ENCODE data around the gene ZNF414.

- TF ChIP-seq POLR2AphosphoS5 (IDR thresholded peaks at IDR 0.05) (no peak), POLR2A (IDR thresholded peaks at IDR 0.05) (no peak)
Observed at GRCh38 chr19:8519388-8519787, 5.4 kb upstream of the ZNF414 start.

All from suprapubic skin (tissue), 4 donors.